PC-9 (cell line): Measurements from ENCODE around the gene EFCAB9. TPM values are rescaled to one million over a fixed set of nuclear protein-coding genes. Genes with fewer than 3 reads are reported as not detected.

Source experiments
- BruUV-seq: library from RNA; stranded (reverse); fragments of 400-500 nt; replicated peaks from 2 replicates; lab custom pipeline; 2021; lab: Mats Ljungman, UMichigan
- CTCF ChIA-PET: fragments of 300-600 bp; sonication (Branson Sonifier 250); formaldehyde crosslinking; loops from one replicate; lab custom pipeline; 2022; ENCODE audit warnings: antibody characterized with exemption; lab: Charles Lee
- POLR2A ChIA-PET: fragments of 300-600 bp; sonication (Branson Sonifier 250); formaldehyde crosslinking; loops from one replicate; lab custom pipeline; 2022; ENCODE audit warnings: antibody characterized with exemption; ENCODE audit not compliant: unreplicated experiment; lab: Charles Lee
- DNase-seq, 2 experiments: peaks; one replicate each; pipeline versions ENCODE4 v3.0.0 to v3.0.0-alpha.2; 2015 to 2022; ENCODE audit warnings: mixed read lengths in 1 of 2
- H2AFZ ChIP-seq: fragments of 200-600 bp; sonication (generic); 2 replicates; pipeline ENCODE4 v1.8.1; 2017; ENCODE audit warnings: antibody characterized with exemption
- H3F3A ChIP-seq: fragments of 200-600 bp; sonication (generic); 2 replicates; pipeline ENCODE4 v1.8.1; 2017; ENCODE audit warnings: antibody characterized with exemption, mild to moderate bottlenecking, low read depth; ENCODE audit not compliant: insufficient read depth
- H3K27ac ChIP-seq: fragments of 200-600 bp; sonication (generic); 2 replicates; pipeline ENCODE4 v1.6.1; 2016; ENCODE audit warnings: mixed run types
- H3K27me3 ChIP-seq: fragments of 200-600 bp; sonication (generic); 2 replicates; pipeline ENCODE4 v1.6.1; 2016; ENCODE audit warnings: low read depth, mixed run types; ENCODE audit not compliant: insufficient read depth
- H3K36me3 ChIP-seq: fragments of 200-600 bp; sonication (generic); 2 replicates; pipeline ENCODE4 v1.6.1; 2016; ENCODE audit warnings: low read depth, mixed run types
- H3K4me1 ChIP-seq: fragments of 200-600 bp; sonication (generic); replicated peaks from 2 replicates; pipeline ENCODE4 v1.6.1; 2016; ENCODE audit warnings: mixed run types; ENCODE audit not compliant: insufficient read depth
- H3K4me2 ChIP-seq: fragments of 200-600 bp; sonication (generic); 2 replicates; pipeline ENCODE4 v1.6.1; 2017; ENCODE audit warnings: mixed run types
- H3K4me3 ChIP-seq: fragments of 200-600 bp; sonication (generic); 2 replicates; pipeline ENCODE4 v1.6.1; 2016; ENCODE audit warnings: mixed run types
- H3K79me2 ChIP-seq: fragments of 200-600 bp; sonication (generic); 2 replicates; pipeline ENCODE4 v1.6.1; 2017; ENCODE audit warnings: low read depth, mixed run types
- H3K9me2 ChIP-seq: fragments of 200-600 bp; sonication (generic); 2 replicates; pipeline ENCODE4 v1.8.1; 2017; ENCODE audit warnings: mild to moderate bottlenecking; ENCODE audit not compliant: insufficient read depth
- H3K9me3 ChIP-seq: fragments of 200-600 bp; sonication (generic); 2 replicates; pipeline ENCODE4 v1.8.1; 2016; ENCODE audit warnings: low read depth; ENCODE audit not compliant: insufficient read depth
- H4K20me1 ChIP-seq: fragments of 200-600 bp; sonication (generic); 2 replicates; pipeline ENCODE4 v1.8.1; 2017; ENCODE audit not compliant: insufficient read depth
- CTCF ChIP-seq: fragments of 200-600 bp; sonication (generic); conservative IDR thresholded peaks from 2 replicates; pipeline ENCODE4 v1.6.1; 2017; ENCODE audit warnings: mixed run types, antibody characterized with exemption, mild to moderate bottlenecking, moderate library complexity
- EZH2 ChIP-seq: fragments of 200-600 bp; sonication (generic); IDR thresholded peaks from 2 replicates; pipeline ENCODE4 v1.8.0; 2017; ENCODE audit warnings: antibody characterized with exemption, low read depth
- intact Hi-C: fragments of 100-400 bp; cut with micrococcal nuclease; formaldehyde crosslinking; loops from one replicate; pipeline ENCODE4 v1.10.0; 2022; ENCODE audit not compliant: unreplicated experiment
- total RNA-seq: library from RNA; stranded (reverse); gene quantifications from 2 replicates; pipeline ENCODE4 v1.2.3, GENCODE V29; 2021

EFCAB9 gene
- total RNA-seq, 1 experiment from 2014 or later = not detected

DNA sequence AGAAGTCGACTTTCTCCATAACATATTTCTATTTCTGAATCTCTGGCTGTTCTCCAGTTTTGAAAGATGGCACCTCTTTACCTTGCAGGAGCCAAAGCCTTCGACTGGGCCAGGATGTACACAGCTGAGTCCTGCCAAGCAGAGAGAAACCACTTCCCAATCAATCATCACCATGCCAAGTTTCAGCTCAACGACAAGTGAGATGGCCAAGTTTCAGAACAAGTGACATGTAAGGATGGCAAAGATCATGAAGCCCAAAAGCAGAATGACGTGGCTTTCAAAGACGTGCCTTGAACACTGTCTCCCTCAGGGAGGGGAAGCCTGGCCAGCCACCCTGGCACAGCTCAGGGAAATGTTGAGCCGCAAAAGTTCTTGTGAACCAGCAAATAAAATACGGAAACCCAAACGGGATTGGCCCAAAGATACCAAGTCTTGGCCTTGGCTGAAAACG, 23.7 kb upstream of the EFCAB9 start:
- Histone ChIP-seq H3K4me1 (no peaks in the 10 kb centered on the region), H3K4me3 (no peak overlapping the region), H4K20me1 (peaks cover 6% of the 10 kb centered on the region; the same call in 1 of the 2 replicates), H2AFZ (no peak overlapping the region), H3K27ac (no peak overlapping the region), H3F3A (no peaks in the 10 kb centered on the region), H3K9me2 (no peaks in the 10 kb centered on the region), H3K4me2 (no peak overlapping the region), H3K9me3 (no peaks in the 10 kb centered on the region), H3K36me3 (no peaks in the 10 kb centered on the region), H3K27me3 (no peaks in the 10 kb centered on the region), H3K79me2 (no peaks in the 10 kb centered on the region)
- TF ChIP-seq EZH2 (no peak), CTCF (no peak)
- ChIA-PET CTCF (no interaction called here), POLR2A (no interaction called here)
- no peak for DNase-seq
- no TSS peak for BruUV-seq
- intact Hi-C loops = no loop called here

- no peak overlapping the region for H2AFZ ChIP-seq
- H3K4me2 ChIP-seq = no peak overlapping the region
- H3K36me3 ChIP-seq = no peaks in the 10 kb centered on the region
- H3K27ac ChIP-seq = no peak overlapping the region
- H3K4me3 ChIP-seq = no peak overlapping the region
- no peaks in the 10 kb centered on the region for H3K4me1 ChIP-seq
- intact Hi-C loops = no loop called here
- no peaks in the 10 kb centered on the region for H3K9me2 ChIP-seq
- CTCF ChIA-PET = no interaction called here
- POLR2A ChIA-PET = no interaction called here
- H3K9me3 ChIP-seq = no peaks in the 10 kb centered on the region
- H4K20me1 ChIP-seq = peaks cover 14% of the 10 kb centered on the region
- no peak for TF ChIP-seq CTCF
- TF ChIP-seq EZH2 = no peak
- BruUV-seq = no TSS peak
- no peak for DNase-seq
- no peaks in the 10 kb centered on the region for H3K27me3 ChIP-seq
- no peaks in the 10 kb centered on the region for H3K79me2 ChIP-seq
- no peaks in the 10 kb centered on the region for H3F3A ChIP-seq
Observed at GRCh38 chr5:172171118-172171517, 22.9 kb upstream of the EFCAB9 start.

DNA sequence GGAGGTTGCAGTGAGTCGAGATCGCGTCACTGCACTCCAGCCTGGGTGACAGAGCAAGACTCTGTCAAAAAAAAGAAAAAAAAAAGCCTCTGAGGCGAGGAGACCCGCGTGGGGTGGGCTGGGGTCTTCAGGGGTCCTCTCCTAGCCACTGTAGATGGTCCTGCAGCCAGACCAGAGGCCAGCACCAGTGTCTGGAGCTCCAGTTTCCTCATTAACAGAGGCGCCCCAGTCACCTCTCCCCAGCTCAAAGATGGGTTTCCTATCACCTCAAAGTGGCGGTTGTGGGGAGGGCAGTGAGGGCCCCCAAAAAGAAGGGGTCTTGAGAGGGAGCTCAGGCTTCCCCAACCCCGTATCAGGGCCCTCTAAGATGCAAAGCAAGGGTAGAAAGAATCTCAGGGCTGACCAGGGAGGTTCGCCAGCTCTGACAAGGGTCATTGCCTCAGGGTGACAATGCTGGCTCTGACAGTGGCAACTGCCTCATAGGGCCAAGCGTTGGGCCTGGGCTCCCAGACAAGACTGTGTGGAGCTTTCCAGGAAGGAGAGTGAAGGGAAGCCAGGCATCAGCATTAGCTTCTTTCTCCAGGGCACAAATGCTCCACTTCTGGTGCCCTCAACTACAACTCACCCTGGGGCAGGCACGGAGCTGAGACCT, 20.9 kb upstream of the EFCAB9 start:
- Histone ChIP-seq H3K4me1 (no peaks in the 10 kb centered on the region), H3K27ac (no peak overlapping the region), H3K9me2 (no peaks in the 10 kb centered on the region), H3K9me3 (no peaks in the 10 kb centered on the region), H3F3A (no peaks in the 10 kb centered on the region), H3K4me3 (no peak overlapping the region), H3K27me3 (no peaks in the 10 kb centered on the region), H3K36me3 (no peaks in the 10 kb centered on the region), H3K79me2 (no peaks in the 10 kb centered on the region), H3K4me2 (no peak overlapping the region), H2AFZ (no peak overlapping the region), H4K20me1 (peaks cover 18% of the 10 kb centered on the region)
- POLR2A ChIA-PET = interaction anchor here (0.9 to 1.1 kb wide), 2 partner anchors 14 to 15 kb away, joined by 4 to 11 read pairs; partner anchors contain the start of gene STK10
- no peak for TF ChIP-seq CTCF
- no peak for TF ChIP-seq EZH2
- intact Hi-C loops = no loop called here
- CTCF ChIA-PET = interaction anchor here (0.6 to 1.0 kb wide), 2 partner anchors 15 to 104 kb away, joined by 5 to 13 read pairs; partner anchors contain the start of gene STK10
- BruUV-seq = no TSS peak
- DNase-seq = peak in 1 of 2 experiments; percentile 21
